Fibroblast of lung (primary cell): Measurements from ENCODE around the gene FTCDNL1.

ENCODE experiments used
- EZH2 ChIP-seq: IDR thresholded peaks from 2 replicates; pipeline ENCODE4 v1.5.1; 2012; ENCODE audit warnings: low read length, control low read depth, mild to moderate bottlenecking; ENCODE audit errors: missing control alignments
- TF ChIP-seq, protein P1 (sequence below), 2 donors: IDR thresholded peaks in 1 of 2; conservative IDR thresholded peaks in 1 of 2; 1 replicate in 1 of 2; 2 replicates in 1 of 2; pipeline ENCODE4 v1.5.1; 2011 to 2012; ENCODE audit warnings: low read length in 2 of 2, control low read depth in 1 of 2, inconsistent platforms in 1 of 2, low read depth in 1 of 2, mild to moderate bottlenecking in 1 of 2

DNA sequence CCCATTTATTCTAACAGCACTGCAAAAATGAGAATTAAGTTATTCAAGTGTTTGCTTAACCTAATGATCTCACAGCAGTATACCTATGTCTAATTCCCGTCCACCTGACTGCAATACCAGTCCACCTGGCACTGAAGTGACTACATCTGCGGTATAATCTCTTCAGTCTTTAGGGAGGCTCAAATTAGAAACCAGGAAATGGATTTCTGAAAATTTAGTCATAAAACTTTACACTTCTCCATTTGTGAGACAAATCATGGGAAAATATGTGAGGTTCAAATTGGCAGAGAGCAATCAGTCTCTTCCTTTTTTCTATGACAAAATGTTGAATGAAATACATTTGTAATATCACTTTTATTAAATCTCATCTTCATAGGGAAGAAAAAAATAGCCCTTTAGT, 33.0 kb downstream of the FTCDNL1 start:
- TF ChIP-seq, protein P1, sequence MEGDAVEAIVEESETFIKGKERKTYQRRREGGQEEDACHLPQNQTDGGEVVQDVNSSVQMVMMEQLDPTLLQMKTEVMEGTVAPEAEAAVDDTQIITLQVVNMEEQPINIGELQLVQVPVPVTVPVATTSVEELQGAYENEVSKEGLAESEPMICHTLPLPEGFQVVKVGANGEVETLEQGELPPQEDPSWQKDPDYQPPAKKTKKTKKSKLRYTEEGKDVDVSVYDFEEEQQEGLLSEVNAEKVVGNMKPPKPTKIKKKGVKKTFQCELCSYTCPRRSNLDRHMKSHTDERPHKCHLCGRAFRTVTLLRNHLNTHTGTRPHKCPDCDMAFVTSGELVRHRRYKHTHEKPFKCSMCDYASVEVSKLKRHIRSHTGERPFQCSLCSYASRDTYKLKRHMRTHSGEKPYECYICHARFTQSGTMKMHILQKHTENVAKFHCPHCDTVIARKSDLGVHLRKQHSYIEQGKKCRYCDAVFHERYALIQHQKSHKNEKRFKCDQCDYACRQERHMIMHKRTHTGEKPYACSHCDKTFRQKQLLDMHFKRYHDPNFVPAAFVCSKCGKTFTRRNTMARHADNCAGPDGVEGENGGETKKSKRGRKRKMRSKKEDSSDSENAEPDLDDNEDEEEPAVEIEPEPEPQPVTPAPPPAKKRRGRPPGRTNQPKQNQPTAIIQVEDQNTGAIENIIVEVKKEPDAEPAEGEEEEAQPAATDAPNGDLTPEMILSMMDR (conservative IDR thresholded peaks at IDR 0.05 in 1 of 2, IDR thresholded peaks at IDR 0.05 in 1 of 2; ENCODE audit: low read depth in 1 of 2, low read length in 2 of 2), result no peak
- no peak for TF ChIP-seq EZH2
